Subcutaneous adipose tissue (tissue), 4 donors: ENCODE results near the gene CCDC110. TPM values are rescaled to one million over a fixed set of nuclear protein-coding genes. Genes with fewer than 3 reads are reported as not detected.

ENCODE experiments used
- small RNA-seq: library from RNA; depleted of rRNA; stranded (forward); fragments of <200 nt; gene quantifications from one replicate; pipeline ENCODE3, GENCODE V24; 2016
- total RNA-seq, 4 donors: library from RNA; depleted of rRNA; stranded (reverse); fragments of >200 nt; gene quantifications; one replicate each; pipeline ENCODE4 v1.1.0, GENCODE V29; 2016
- TF ChIP-seq, protein P1 (sequence below): fragments of 450-650 bp; IDR thresholded peaks from one replicate; pipeline ENCODE4 v1.5.1; 2016; ENCODE audit warnings: low read depth, mild to moderate bottlenecking, control low read depth, antibody characterized with exemption, moderate library complexity

CCDC110 gene
- total RNA-seq, 4 donors from 2014 or later = 0.22 to 1.3 (median 0.59) TPM

DNA sequence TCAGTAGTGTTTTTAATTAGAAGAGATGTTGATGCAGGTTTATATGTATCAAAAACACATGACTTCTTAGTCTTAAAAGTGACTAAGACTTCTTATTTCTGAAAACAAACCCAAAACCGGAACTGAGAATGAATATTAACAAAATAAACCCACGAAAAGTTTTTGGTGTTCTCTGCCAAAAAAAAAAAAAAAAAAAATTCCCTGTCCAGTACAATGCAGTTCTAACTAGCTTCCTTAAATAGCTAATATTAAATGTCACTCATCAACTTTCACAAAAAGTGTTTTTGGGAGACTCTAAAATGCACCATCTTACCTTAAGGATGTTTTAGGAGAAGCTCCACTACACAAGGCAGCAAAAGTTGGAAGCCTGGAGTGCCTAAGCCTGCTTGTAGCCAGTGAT, 72.9 kb downstream of the CCDC110 start:
- TF ChIP-seq, protein P1, sequence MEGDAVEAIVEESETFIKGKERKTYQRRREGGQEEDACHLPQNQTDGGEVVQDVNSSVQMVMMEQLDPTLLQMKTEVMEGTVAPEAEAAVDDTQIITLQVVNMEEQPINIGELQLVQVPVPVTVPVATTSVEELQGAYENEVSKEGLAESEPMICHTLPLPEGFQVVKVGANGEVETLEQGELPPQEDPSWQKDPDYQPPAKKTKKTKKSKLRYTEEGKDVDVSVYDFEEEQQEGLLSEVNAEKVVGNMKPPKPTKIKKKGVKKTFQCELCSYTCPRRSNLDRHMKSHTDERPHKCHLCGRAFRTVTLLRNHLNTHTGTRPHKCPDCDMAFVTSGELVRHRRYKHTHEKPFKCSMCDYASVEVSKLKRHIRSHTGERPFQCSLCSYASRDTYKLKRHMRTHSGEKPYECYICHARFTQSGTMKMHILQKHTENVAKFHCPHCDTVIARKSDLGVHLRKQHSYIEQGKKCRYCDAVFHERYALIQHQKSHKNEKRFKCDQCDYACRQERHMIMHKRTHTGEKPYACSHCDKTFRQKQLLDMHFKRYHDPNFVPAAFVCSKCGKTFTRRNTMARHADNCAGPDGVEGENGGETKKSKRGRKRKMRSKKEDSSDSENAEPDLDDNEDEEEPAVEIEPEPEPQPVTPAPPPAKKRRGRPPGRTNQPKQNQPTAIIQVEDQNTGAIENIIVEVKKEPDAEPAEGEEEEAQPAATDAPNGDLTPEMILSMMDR = no peak

DNA sequence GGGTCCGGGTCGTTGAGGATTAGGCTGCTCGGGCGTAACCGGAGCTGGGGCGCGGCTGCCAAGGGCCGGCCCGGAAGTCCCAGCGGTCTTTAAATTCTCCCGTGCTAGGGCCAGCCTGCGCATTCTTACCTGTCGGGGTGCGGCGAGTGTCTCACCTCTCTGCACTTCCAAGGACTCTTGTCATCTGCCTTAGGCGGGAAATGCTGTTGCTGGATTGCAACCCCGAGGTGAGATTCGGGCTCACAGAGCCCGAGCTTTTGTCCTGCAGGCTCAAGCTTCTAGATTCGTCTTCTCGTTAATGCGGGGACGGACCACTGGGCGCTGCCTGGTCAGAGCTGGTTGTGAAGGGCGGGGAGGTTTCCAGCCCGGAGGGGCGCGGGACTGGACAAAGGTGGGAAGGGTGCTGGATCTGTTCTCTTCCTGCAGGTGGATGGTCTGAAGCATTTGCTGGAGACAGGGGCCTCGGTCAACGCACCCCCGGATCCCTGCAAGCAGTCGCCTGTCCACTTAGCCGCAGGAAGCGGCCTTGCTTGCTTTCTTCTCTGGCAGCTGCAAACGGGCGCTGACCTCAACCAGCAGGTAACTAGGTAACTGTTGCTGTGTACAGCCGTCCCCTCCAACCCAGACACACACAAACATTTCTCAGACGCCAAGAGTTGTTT, 74.7 kb downstream of the CCDC110 start, which contains the start of gene ANKRD37:
Gene ANKRD37 (plus strand): TSS at position 118 of the 662 bp plus-strand sequence. CDS start 83 bp downstream, at position 201.
- TF ChIP-seq, protein P1 = no peak

DNA sequence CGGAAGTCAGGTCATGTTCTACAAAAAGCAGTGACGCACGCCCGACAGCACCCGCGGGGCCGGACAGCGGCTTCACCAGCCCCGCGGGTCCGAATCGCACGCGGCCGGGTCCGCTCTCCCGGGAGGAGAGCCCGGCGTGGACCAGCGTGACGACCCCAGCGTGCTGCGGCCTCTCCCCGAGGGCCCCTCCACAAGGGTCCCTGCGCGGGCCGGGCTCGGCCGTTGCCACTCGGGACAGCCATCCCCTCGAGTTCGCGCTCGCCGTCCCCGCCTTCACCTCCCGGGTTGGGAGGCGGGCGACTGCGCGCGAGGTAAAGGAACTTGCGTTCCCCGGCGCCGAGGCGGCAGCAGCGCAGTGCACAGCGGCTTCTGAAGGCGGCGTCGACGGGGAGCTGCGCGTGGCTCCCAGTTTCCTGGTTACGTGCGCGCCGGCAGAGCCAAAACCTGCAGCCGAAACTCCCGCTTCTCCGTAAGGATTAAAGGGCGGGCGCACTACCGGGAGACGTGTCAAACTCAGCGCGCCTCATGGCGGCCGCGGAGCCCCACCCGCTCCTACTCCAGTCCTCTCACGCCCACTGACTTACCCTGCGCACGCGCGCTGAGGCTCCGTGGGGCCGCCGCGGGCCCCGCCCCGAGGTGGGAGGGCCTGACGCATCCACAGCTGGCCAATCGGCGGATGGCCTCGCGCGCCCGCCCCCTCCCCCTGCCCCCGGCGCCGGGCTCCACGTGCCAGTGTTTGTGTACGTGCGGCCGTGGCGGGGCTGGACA, 75.4 kb downstream of the CCDC110 start:
- TF ChIP-seq, protein P1 = no peak

DNA sequence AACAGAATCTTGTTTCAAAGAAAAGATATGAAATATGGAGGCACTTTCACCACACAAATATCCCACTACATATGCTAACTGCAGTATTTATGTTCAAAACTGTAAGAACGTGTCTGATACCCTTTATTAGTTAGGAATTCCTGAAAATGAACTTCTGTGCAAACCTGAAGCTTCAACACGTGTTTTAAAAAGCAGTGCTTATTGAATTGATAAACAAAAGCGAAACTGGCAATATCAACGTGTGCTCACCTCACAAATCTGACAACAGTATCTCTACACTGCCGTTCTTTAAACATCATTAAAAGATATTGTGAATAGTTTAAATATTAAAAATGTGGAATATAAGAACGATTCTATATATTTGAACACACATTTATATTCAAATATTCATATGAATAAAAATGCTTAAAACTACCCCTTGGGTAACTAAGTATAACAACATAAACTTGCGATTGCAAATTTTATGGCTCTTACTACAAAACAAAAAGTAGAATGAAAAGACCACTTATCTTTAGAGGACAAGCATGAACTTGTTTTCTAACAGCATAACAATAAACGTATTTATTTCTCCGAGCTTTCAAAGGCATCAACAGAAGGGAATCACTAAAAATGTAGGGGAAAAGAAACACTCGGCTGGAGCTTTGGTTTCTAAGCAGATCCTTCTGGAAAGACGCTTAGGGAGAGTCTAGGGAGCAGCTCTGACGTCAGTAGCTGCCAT, 76.1 kb downstream of the CCDC110 start, which contains the start of gene LRP2BP:
Gene LRP2BP (minus strand): TSS at position 687 of the 718 bp plus-strand sequence. CDS start 17,738 bp downstream, outside the sequence.
- TF ChIP-seq, protein P1 = no peak

Small RNAs within 50 kb of the gene (small RNA-seq; reads per million reads assigned to genes)
- 0.49 reads per million for gene RF00019

Other genes starting within 250 kb of the CCDC110 start
- gene LRP2BP, start 75.8 kb downstream of the CCDC110 start, total RNA-seq = 1 to 10 TPM in 2 of 4 donors, under 1 TPM in 2; 0.85 to 2.1 (median 1.4) TPM
- gene ANKRD37, start 74.9 kb downstream of the CCDC110 start, total RNA-seq = 10 to 100 TPM; 10.9 to 19.2 (median 17.8) TPM
- 10 to 100 TPM; 22.9 to 43.6 (median 36.7) TPM for gene UFSP2, start 45.8 kb downstream of the CCDC110 start, total RNA-seq
- gene PDLIM3, start 63.8 kb upstream of the CCDC110 start, total RNA-seq = 10 to 100 TPM in 2 of 4 donors, 1 to 10 TPM in 2; 8.3 to 33.7 (median 13.4) TPM